Osteocyte (in vitro differentiated cells): ENCODE results near the gene TEX54. TPM values are rescaled to one million over a fixed set of nuclear protein-coding genes. Genes with fewer than 3 reads are reported as not detected.

Experiments used
- DNase-seq: peaks from one replicate; pipeline ENCODE4 v3.0.0; 2021; ENCODE audit warnings: mixed read lengths; ENCODE audit not compliant: unreplicated experiment; ENCODE audit errors: extremely low spot score
- H3K27ac Mint-ChIP-seq: one replicate; pipeline ENCODE4 v1.8.0; 2021; ENCODE audit warnings: mild to moderate bottlenecking, mixed read lengths; ENCODE audit not compliant: unreplicated experiment
- H3K27me3 Mint-ChIP-seq: one replicate; pipeline ENCODE4 v1.8.0; 2021; ENCODE audit warnings: mixed read lengths; ENCODE audit not compliant: unreplicated experiment
- H3K36me3 Mint-ChIP-seq: one replicate; pipeline ENCODE4 v1.8.0; 2021; ENCODE audit warnings: mixed read lengths; ENCODE audit not compliant: unreplicated experiment
- H3K4me1 Mint-ChIP-seq: one replicate; pipeline ENCODE4 v1.8.0; 2021; ENCODE audit warnings: mixed read lengths; ENCODE audit not compliant: unreplicated experiment
- H3K4me3 Mint-ChIP-seq: one replicate; pipeline ENCODE4 v1.8.0; 2021; ENCODE audit warnings: mild to moderate bottlenecking, moderate library complexity, mixed read lengths; ENCODE audit not compliant: unreplicated experiment
- H3K9me3 Mint-ChIP-seq: one replicate; pipeline ENCODE4 v1.8.0; 2021; ENCODE audit warnings: mixed read lengths; ENCODE audit not compliant: unreplicated experiment
- total RNA-seq: library from RNA; stranded (reverse); gene quantifications from 2 replicates; pipeline ENCODE4 v1.2.1, GENCODE V29; 2021
- TF ChIP-seq, protein P1 (sequence below): fragments of 200-600 bp; sonication (generic); IDR thresholded peaks from 2 replicates; pipeline ENCODE4 v1.5.0; 2021; ENCODE audit warnings: antibody characterized with exemption, mild to moderate bottlenecking, moderate library complexity

The TEX54 gene
- total RNA-seq, 1 donor from 2014 or later: not detected

DNA sequence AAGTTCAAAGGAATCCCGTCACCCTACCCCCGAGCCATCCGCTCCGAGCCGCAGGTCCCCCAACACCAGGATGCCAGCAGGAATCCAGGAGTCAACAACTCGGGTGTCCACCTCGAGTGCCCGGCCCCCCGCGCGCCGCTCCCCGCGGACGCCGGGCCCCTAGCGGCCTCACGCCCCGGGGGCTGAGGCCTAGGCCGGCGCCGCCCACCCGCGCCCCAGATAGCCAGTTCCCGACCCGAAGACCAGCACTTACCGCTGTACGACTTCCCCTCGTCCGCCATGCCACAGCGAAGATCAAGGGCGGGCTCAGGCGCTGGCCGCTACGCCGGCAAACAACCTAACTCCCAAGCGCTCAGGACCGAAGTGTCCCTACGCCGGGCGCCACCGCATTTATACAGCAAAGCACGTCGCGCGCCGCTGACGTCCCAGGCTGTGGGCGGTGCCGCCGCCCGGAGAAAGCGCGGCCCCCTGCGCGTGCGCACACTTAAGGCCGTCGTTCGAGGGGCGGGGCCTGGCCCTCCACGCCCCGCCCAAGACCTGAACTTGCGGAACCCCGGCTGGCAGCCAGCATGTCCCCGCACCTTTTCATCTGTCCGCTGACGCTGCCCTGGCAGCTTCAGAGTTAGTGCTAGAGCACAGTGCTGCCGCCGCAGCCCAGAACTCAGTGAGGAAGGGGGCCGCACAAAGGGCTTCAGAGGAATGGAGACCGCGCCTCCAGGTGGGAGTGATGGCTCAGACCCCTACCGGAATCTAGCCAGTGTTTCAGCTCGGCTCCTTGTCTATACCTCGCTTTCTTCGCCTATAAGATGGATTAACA is 27.4 kb downstream of the TEX54 start, which contains the start of gene NXF1:
TSS of gene NXF1 (minus strand) at position 365 of the 817 bp plus-strand sequence. CDS start at position 281, 84 bp downstream.
- Mint-ChIP-seq H3K4me1 (peaks cover 24% of the 10 kb centered on the region), H3K27ac (peak within 1 kb of the TSS; percentile 98), H3K4me3 (peak within 1 kb of the TSS; percentile 98), H3K9me3 (no peaks in the 10 kb centered on the region), H3K36me3 (peaks cover 24% of the 10 kb centered on the region), H3K27me3 (no peaks in the 10 kb centered on the region)
- peak; percentile 99 for DNase-seq
- TF ChIP-seq, protein P1, sequence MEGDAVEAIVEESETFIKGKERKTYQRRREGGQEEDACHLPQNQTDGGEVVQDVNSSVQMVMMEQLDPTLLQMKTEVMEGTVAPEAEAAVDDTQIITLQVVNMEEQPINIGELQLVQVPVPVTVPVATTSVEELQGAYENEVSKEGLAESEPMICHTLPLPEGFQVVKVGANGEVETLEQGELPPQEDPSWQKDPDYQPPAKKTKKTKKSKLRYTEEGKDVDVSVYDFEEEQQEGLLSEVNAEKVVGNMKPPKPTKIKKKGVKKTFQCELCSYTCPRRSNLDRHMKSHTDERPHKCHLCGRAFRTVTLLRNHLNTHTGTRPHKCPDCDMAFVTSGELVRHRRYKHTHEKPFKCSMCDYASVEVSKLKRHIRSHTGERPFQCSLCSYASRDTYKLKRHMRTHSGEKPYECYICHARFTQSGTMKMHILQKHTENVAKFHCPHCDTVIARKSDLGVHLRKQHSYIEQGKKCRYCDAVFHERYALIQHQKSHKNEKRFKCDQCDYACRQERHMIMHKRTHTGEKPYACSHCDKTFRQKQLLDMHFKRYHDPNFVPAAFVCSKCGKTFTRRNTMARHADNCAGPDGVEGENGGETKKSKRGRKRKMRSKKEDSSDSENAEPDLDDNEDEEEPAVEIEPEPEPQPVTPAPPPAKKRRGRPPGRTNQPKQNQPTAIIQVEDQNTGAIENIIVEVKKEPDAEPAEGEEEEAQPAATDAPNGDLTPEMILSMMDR: peak; percentile 15

DNA sequence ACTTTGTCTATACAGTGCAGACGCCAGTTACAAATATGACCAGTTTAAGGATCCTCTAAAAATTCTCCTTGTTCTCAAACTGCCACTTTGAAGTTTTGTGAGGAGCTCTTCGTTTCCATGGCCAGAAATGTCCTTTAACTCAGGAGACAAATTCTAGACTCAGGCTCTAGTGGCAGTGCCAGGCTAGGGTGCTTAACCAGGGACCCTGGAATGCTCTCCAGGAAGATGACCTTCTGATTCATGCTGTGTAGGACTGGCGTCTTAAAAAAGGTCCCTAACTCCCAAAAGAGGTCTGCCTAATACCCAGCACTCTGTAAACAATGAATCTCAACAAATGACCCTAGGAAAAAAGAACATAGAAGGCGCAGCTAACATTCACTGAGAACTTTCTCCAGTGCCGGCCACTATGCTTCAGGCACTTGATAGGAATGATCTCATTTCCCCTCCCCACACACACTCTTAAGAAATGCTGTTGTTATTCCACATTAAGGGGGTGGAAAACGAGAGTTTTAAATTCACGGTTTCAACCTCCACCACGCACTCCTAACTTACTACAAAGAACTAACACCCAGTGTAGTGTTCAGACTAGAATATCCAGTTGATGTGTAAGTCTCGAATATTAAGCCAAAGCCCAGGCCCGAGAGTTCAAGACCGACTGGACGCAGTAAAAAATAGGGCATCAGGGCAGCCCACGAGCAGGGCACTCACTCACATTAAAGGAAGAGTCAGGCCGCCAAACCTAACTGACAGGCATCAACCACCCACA is 28.1 kb downstream of the TEX54 start:
- TF ChIP-seq, protein P1: no peak
- Mint-ChIP-seq H3K27me3 (no peaks in the 10 kb centered on the region), H3K4me1 (peaks cover 24% of the 10 kb centered on the region), H3K27ac (peak overlapping the region; percentile 98), H3K36me3 (peaks cover 29% of the 10 kb centered on the region), H3K4me3 (peak overlapping the region; percentile 98), H3K9me3 (no peaks in the 10 kb centered on the region)
- DNase-seq: no peak

DNA sequence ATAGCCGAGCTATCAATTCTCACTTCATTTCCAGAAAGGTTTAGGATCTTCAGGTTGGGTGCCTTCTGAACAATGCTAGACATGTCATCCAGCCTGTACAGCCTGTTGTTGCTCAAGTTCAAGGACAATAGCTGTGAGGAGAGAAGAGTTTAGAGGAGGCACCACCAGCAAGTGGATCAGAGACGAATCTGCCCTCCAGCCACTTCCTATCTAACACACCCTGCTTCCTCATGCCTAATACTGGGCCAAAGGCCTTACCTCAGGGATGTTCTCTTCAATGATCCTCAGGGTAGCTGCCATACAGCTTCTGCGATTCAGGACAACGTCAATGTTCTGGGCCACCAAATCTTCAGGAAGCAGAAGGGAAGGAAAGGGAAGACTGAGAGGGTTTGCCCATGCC is 31.6 kb downstream of the TEX54 start:
- H3K27ac Mint-ChIP-seq: no peak overlapping the region
- TF ChIP-seq, protein P1: no peak
- H3K4me3 Mint-ChIP-seq: no peak overlapping the region
- peaks cover 17% of the 10 kb centered on the region for H3K4me1 Mint-ChIP-seq
- peaks cover 49% of the 10 kb centered on the region for H3K36me3 Mint-ChIP-seq
- H3K27me3 Mint-ChIP-seq: no peaks in the 10 kb centered on the region
- H3K9me3 Mint-ChIP-seq: no peaks in the 10 kb centered on the region
- no peak for DNase-seq

GRCh38 chr11:62799486-62799885 is 33.2 kb downstream of the TEX54 start:
- H3K27me3 Mint-ChIP-seq: no peaks in the 10 kb centered on the region
- peaks cover 61% of the 10 kb centered on the region for H3K36me3 Mint-ChIP-seq
- H3K9me3 Mint-ChIP-seq: no peaks in the 10 kb centered on the region
- no peak overlapping the region for H3K4me3 Mint-ChIP-seq
- H3K4me1 Mint-ChIP-seq: peaks cover 15% of the 10 kb centered on the region
- no peak for DNase-seq
- no peak overlapping the region for H3K27ac Mint-ChIP-seq
- TF ChIP-seq, protein P1: no peak

GRCh38 chr11:62796281-62796680 is 36.4 kb downstream of the TEX54 start:
- H3K27ac Mint-ChIP-seq: no peak overlapping the region
- no peaks in the 10 kb centered on the region for H3K9me3 Mint-ChIP-seq
- peaks cover 54% of the 10 kb centered on the region for H3K36me3 Mint-ChIP-seq

More at GRCh38 chr11:62796281-62796680, 36.4 kb downstream of the TEX54 start:
- Mint-ChIP-seq H3K27me3 (no peaks in the 10 kb centered on the region), H3K4me1 (peaks cover 11% of the 10 kb centered on the region), H3K4me3 (no peak overlapping the region)
- TF ChIP-seq, protein P1: no peak
- no peak for DNase-seq
